Muscle layer of colon (tissue), 2 donors: ENCODE data around the gene TECR.
A peak's percentile ranks its signal among the peaks of the same experiment; 100 is the strongest.
"Not testable (repeated sequence)": the region's sequence is repeated elsewhere in the genome, so short reads cannot be mapped to it uniquely, and the experiment has no call there.

Experiments used
- H3K27ac ChIP-seq: one replicate; pipeline ENCODE4 v1.7.0; 2013; ENCODE audit warnings: low read depth, mild to moderate bottlenecking, low read length, moderate library complexity
- H3K27me3 ChIP-seq, 2 donors: one replicate each; pipeline ENCODE4 v1.7.0; 2013; ENCODE audit warnings: low read length in 2 of 2, mild to moderate bottlenecking in 2 of 2; ENCODE audit not compliant: insufficient read depth in 2 of 2, control insufficient read depth in 1 of 2
- H3K36me3 ChIP-seq: one replicate; pipeline ENCODE4 v1.7.0; 2013; ENCODE audit warnings: mild to moderate bottlenecking, low read length; ENCODE audit not compliant: insufficient read depth
- H3K4me1 ChIP-seq: one replicate; pipeline ENCODE4 v1.7.0; 2013; ENCODE audit warnings: mild to moderate bottlenecking, low read length; ENCODE audit not compliant: insufficient read depth
- H3K4me3 ChIP-seq, 2 donors: one replicate each; pipeline ENCODE4 v1.7.0; 2013; ENCODE audit warnings: low read length in 2 of 2, low read depth in 1 of 2, mild to moderate bottlenecking in 1 of 2, moderate library complexity in 1 of 2
- H3K9ac ChIP-seq: one replicate; pipeline ENCODE4 v1.7.0; 2013; ENCODE audit warnings: low read length
- H3K9me3 ChIP-seq: one replicate; pipeline ENCODE4 v1.7.0; 2013; ENCODE audit warnings: mild to moderate bottlenecking, low read length
- donor health status: abdominal sarcoma.
- donor health status: Adenocarcinoma of cecum.

TECR gene

DNA sequence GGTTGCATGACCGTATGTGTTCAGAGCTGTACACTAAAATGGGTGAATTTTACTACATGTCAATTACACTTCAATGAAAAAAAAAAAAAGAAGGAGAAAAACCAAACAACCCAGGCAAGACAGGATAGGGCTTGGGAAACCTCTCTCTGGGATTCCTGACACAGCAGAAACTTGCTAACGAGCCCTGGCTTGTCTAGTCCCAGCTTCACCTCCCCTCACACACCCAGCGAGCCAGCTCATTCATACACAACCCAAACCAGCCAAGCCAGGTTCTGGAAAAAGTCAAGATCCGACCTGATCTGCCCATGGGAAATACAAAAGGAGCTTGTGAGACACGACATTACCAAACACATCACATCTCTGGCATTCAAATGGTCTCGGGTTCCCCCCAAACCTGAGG is 3.7 kb upstream of the TECR start:
- peaks cover 6% of the 10 kb centered on the region for H3K4me1 ChIP-seq
- no peak overlapping the region for H3K9ac ChIP-seq
- no peaks in the 10 kb centered on the region for H3K27me3 ChIP-seq
- H3K4me3 ChIP-seq, result no peak overlapping the region
- H3K9me3 ChIP-seq, result no peaks in the 10 kb centered on the region
- no peaks in the 10 kb centered on the region for H3K36me3 ChIP-seq
- no peak overlapping the region for H3K27ac ChIP-seq

DNA sequence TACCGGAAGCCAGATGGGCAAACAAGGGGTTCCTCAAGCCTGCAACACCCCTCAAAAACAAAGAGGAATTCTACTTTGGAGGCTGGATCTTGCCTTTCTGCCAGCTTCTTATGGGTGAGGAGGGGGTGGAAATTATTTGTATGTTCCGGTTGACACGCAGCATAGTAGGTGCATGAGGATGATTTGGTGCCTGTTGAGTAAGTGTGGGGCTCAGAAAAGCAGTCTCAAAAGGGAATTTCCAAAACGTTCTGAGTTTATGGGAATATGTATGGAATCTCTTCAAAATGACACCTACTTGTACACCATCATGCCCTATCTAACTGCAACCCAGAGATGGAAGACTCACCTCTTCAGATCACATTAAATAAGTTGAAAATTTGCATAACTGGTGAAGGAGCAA is 3.0 kb upstream of the TECR start:
- Histone ChIP-seq H3K27ac (no peak overlapping the region), H3K36me3 (no peaks in the 10 kb centered on the region), H3K4me3 (no peak overlapping the region), H3K4me1 (peaks cover 6% of the 10 kb centered on the region), H3K9me3 (no peaks in the 10 kb centered on the region), H3K27me3 (no peaks in the 10 kb centered on the region), H3K9ac (no peak overlapping the region)

DNA sequence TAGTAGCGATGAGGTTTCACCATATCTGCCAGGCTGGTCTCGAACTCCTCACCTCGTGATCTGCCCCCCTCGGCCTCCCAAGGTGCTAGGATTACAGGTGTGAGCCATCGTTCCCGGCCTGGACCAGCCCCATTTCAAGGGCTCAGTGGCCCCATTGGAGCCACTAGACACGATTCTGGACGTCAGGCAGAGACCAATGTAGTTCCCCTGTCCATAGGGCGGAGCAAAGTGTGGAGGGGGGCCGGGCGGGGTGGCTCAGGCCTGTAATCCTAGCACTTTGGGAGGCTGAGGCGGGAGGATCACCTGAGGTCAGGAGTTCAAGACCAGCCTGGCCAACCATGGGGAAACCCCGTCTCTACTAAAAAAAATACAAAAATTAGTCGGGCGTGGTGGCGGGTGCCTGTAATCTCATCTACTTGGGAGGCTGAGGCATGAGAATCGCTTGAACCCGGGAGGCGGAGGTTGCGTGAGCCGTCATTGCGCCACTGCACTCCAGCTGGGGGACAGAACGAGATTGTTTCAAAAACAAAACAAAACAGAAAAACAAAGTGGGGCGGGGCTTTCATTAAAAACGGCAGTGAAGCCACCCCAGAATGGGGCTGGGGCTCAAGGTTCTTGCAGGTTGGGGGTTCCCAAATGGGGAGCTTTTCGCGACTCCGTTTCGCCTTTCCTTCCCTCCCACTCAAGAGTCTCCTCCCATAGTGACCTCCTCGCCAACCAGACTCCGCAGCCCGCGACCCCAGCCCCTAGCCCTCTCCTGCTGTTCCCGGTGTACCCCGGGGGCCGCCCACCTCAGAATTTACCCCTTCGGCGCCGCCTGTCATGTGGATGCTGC is 758 bp upstream of the TECR start:
- H3K27me3 ChIP-seq, result no peaks in the 10 kb centered on the region
- no peak overlapping the region for H3K9ac ChIP-seq
- peak overlapping the region; percentile 17 to 68 for H3K4me3 ChIP-seq
- no peaks in the 10 kb centered on the region for H3K9me3 ChIP-seq
- peaks cover 6% of the 10 kb centered on the region for H3K4me1 ChIP-seq
- H3K27ac ChIP-seq, result peak overlapping the region; percentile 61
- H3K36me3 ChIP-seq, result no peaks in the 10 kb centered on the region

DNA sequence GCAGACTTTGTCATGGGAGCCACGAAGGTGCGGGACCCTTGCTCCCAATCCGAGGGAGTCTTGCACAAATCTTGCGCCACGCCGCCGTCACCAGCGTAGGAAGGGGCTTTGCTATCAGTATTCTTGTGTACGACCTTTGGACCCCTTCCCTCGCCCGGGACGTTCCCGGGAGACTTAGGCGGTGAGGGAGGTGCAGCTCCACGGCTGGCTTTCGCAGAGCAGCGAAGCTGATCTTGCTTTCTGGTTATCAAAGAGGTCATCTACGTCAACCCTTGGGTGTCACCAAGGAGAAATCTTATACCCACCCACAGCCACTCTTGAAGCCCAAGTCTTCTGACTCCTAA is 583 bp downstream of the TECR start:
- Histone ChIP-seq H3K27ac (peak overlapping the region; percentile 99), H3K27me3 (no peaks in the 10 kb centered on the region), H3K9ac (peak overlapping the region; percentile 71), H3K9me3 (no peaks in the 10 kb centered on the region), H3K4me1 (peaks cover 6% of the 10 kb centered on the region), H3K4me3 (peak overlapping the region; percentile 86 to 98), H3K36me3 (no peaks in the 10 kb centered on the region)

DNA sequence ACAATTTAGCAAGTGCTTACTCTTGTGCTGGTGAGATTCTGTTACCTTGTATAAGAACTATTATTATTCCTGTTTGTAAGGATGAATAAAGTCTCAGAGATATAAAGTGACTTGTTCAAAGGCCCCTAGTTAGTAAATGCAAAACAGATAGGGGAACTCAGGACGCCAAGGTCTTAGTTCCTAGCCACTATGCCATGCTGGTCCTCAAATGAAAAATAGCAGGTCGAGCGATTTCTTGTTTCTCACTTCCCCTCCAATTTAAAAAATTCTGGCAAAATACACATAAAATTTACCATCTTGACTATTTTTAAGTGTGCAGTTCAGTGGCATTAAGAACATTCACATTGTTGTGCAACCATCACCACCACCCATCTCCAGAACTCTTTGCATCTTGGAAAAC is 1.1 kb downstream of the TECR start:
- H3K9ac ChIP-seq, result no peak overlapping the region
- H3K27me3 ChIP-seq, result no peaks in the 10 kb centered on the region
- H3K9me3 ChIP-seq, result no peaks in the 10 kb centered on the region
- H3K36me3 ChIP-seq, result no peaks in the 10 kb centered on the region
- no peak overlapping the region for H3K27ac ChIP-seq
- peak overlapping the region in 1 of 2 donors; percentile 86 for H3K4me3 ChIP-seq
- peaks cover 6% of the 10 kb centered on the region for H3K4me1 ChIP-seq

DNA sequence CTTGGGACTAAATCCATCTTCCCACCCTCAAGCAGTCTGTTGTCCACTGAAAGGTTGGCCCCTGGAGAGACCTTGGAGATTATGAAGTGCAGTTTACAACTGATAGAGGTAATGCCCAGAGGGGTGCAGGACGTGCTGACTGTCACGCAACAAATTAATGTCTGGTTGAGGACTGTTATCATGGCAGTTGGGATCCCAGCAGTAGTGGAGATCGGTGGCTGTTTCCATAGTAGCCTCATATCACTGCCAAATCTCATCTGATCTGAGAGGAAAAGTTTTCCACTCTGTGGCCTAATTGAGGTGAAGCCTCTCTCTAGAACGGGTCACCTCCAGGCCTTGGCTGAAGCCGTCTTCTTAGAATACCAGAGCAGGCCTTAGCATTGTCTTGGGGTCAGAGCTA is 4.1 kb downstream of the TECR start:
- H3K27ac ChIP-seq, result no peak overlapping the region
- no peaks in the 10 kb centered on the region for H3K36me3 ChIP-seq
- peaks cover 6% of the 10 kb centered on the region for H3K4me1 ChIP-seq

DNA sequence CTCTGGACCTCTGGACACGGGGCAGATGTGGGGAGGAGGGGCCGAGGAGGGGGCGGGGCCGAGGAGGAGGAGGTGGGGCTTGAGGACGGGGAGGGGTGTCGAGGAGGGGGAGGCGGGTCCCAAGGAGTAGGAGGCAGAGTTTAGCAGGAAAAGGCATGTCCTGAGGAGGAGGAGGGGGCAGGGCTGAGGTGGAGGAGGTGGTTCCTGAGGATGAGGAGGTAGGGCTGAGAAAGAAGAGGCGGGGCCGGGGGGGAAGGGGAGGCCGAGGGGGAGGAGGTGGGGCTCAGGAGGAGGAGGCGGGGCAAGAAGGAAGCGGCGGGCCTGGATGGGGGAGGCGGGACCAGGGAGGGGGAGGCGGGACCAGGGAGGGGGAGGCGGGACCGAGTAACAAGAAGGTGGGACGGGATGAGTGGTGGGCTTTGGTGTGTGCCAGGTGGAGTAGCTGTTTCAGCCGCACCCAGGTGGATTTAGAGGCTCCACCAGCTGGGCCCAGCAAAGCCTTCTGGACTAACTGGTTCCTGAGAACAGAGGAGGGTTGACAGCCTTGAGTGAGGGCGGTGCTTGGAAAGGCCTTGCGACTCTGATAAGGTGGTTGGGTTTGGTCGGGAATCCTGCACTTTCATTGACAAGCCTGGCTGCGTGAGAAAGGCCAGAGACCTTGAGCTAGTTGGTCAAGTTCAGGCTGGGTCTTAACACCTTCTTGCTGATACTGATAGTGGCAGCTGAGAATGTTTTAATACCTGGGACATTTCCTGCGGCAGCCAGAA is 7.7 kb downstream of the TECR start:
- no peaks in the 10 kb centered on the region for H3K36me3 ChIP-seq
- H3K9ac ChIP-seq, result no peak overlapping the region
- no peak overlapping the region for H3K27ac ChIP-seq
- no peaks in the 10 kb centered on the region for H3K4me1 ChIP-seq
- H3K27me3 ChIP-seq, result no peaks in the 10 kb centered on the region
- H3K4me3 ChIP-seq, result no peak overlapping the region
- no peaks in the 10 kb centered on the region for H3K9me3 ChIP-seq

More for the DNA sequence above, 4.1 kb downstream of the TECR start:
- H3K4me3 ChIP-seq, result no peak overlapping the region
- H3K9ac ChIP-seq, result no peak overlapping the region
- no peaks in the 10 kb centered on the region for H3K9me3 ChIP-seq
- no peaks in the 10 kb centered on the region for H3K27me3 ChIP-seq

DNA sequence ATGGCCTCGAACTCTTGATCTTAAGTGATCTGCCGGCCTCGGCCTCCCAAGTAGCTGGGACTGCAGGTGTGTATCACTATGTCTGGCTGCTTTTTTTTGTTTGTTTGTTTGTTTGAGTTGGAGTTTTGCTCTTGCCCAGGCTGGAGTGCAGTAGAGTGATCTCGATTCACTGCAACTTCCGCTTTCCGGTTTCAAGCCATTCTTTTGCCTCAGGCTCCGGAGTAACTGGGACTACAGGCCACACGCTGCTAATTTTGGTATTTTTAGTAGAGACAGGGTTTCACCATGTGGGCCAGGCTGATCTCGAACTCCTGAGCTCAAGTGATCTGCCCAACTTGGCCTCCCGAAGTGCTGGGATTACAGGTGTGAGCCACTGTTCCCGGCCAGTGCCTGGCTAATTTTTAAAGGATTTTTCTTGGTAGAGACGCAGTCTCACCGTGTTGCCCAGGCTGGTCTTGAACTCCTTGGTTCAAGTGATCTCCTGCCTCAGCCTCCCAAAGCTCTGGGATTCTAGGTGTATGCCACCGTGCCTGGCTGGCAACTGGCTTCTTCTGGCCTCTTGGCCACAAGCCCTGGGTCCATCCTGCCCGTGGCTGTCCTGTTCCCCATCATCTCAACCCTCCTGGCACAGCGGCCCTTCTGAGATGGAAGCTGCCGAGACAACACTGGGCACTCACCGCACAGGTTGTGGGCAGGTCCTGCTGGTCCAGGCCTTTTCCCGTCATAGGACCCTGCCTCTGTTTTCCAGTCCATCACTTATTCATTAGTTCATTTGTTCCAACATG is 11.5 kb downstream of the TECR start:
- no peak overlapping the region for H3K9ac ChIP-seq
- no peaks in the 10 kb centered on the region for H3K36me3 ChIP-seq
- H3K27ac ChIP-seq, result no peak overlapping the region
- H3K27me3 ChIP-seq, result no peaks in the 10 kb centered on the region
- H3K4me1 ChIP-seq, result no peaks in the 10 kb centered on the region
- no peak overlapping the region for H3K4me3 ChIP-seq
- H3K9me3 ChIP-seq, result no peaks in the 10 kb centered on the region

DNA sequence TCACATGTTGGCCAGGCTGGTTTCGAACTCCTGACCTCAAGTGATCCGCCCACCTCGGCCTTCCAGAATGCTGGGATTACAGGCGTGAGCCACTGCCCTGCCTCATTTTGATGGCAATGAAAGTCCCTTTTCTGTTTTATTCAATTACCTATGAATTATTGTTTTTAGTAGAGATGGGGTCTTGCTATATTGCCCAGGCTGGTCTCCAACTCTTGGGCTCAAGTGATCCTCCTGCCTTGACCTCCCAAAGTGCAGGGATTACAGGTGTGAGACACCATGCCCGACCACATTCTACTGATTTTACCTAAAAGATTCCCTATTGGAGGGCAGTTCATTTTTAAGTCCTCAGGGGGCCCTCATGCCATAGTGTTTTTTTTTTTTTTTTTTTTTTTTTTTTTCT is 12.6 kb downstream of the TECR start:
- not testable (repeated sequence) for H3K9me3 ChIP-seq, H3K4me1 ChIP-seq, H3K27ac ChIP-seq

DNA sequence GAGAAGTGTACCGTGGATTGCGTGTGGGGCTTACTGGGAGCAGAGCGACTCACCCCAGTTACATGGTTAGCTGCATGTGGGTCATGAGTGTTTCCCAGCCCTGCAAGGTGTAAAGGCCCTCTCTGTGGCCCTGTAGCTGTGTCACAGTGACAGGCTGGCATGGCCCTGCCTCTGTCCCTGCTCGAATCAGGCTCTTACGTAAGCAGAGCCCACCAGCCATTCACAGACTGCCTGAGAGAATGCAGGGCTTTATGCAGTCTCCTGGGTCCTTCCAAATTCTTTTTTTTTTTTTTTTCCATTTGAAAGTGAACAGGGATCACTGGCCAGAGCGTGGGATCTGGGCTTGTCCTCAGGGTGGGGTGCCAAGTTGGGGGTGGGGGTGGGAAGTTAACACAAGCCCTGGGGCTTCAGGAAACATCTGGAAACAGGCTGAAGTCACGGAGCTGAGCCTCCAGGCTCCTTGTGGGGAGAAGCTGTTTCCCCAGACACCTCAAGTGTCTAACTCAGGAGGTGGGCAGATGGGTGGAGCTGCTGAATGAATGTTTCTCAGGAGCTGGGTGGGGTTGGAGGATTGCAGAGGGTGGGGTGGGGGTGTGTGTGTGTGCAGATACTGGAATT is 13.4 kb downstream of the TECR start:
- Histone ChIP-seq H3K27me3 (no peaks in the 10 kb centered on the region), H3K36me3 (no peaks in the 10 kb centered on the region), H3K9me3 (no peaks in the 10 kb centered on the region), H3K27ac (no peak overlapping the region), H3K9ac (no peak overlapping the region), H3K4me3 (no peak overlapping the region), H3K4me1 (no peaks in the 10 kb centered on the region)

More for the DNA sequence above, 12.6 kb downstream of the TECR start:
- H3K9ac ChIP-seq, H3K36me3 ChIP-seq, H3K4me3 ChIP-seq, H3K27me3 ChIP-seq: not testable (repeated sequence)

DNA sequence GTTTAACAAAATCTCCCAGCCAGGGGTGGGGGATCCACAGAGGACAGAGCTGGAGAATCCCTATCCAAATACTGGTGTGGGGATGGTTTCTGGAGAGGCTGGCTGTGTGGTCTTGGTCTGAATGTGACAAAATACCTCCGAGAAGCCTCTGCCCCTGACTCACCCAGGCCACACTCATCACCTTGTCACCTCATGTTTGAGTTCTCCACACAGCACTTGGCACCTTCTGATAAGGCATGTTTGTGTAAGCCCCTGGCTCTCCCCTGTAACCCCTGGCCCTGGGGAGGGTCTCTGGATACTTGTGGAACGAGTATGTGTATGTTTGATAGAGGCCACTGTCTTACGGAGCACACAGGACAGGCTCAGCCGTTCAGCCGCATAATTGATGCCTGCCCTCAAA is 14.7 kb downstream of the TECR start:
- Histone ChIP-seq H3K9ac (no peak overlapping the region), H3K4me1 (no peaks in the 10 kb centered on the region), H3K27me3 (no peaks in the 10 kb centered on the region), H3K27ac (no peak overlapping the region), H3K9me3 (no peaks in the 10 kb centered on the region), H3K36me3 (no peaks in the 10 kb centered on the region), H3K4me3 (no peak overlapping the region)
